ENCODE results near the gene ATP4A. TPM values are rescaled to one million over a fixed set of nuclear protein-coding genes. Genes with fewer than 3 reads are reported as not detected.

ATP4A gene
- total RNA-seq, 1 donor from 2014 or later, result not detected

- Mint-ChIP-seq H3K36me3 (ENCODE audit: insufficient read depth) (peaks cover 2% of the 10 kb centered on the region), H3K4me3 (ENCODE audit: low read depth) (peak overlapping the region; percentile 96)
Observed at GRCh38 chr19:35543280-35544109, 20.0 kb downstream of the ATP4A start.

GRCh38 chr19:35542209-35542608 is 21.2 kb downstream of the ATP4A start:
- Mint-ChIP-seq H3K27ac (no peak overlapping the region), H3K4me1 (ENCODE audit: low read depth) (peaks cover 14% of the 10 kb centered on the region), H3K27me3 (no peaks in the 10 kb centered on the region), H3K4me3 (ENCODE audit: low read depth) (no peak overlapping the region), H3K9me3 (ENCODE audit: low read depth) (no peaks in the 10 kb centered on the region), H3K36me3 (ENCODE audit: insufficient read depth) (peaks cover 2% of the 10 kb centered on the region)
- TF ChIP-seq CTCF (IDR thresholded peaks at IDR 0.05; ENCODE audit: unreplicated experiment), result no peak
- no peak for DNase-seq (ENCODE audit: low spot score, unreplicated experiment)

More at GRCh38 chr19:35543280-35544109, 20.0 kb downstream of the ATP4A start:
- Mint-ChIP-seq H3K4me1 (ENCODE audit: low read depth) (peaks cover 14% of the 10 kb centered on the region), H3K27ac (no peak overlapping the region), H3K27me3 (no peaks in the 10 kb centered on the region), H3K9me3 (ENCODE audit: low read depth) (no peaks in the 10 kb centered on the region)
- DNase-seq (ENCODE audit: low spot score, unreplicated experiment), result no peak
- no peak for TF ChIP-seq CTCF (IDR thresholded peaks at IDR 0.05; ENCODE audit: unreplicated experiment)

GRCh38 chr19:35540356-35540927 is 23.0 kb downstream of the ATP4A start:
- H3K4me1 Mint-ChIP-seq (ENCODE audit: low read depth), result peaks cover 7% of the 10 kb centered on the region
- no peaks in the 10 kb centered on the region for H3K9me3 Mint-ChIP-seq (ENCODE audit: low read depth)
- H3K36me3 Mint-ChIP-seq (ENCODE audit: insufficient read depth), result peaks cover 2% of the 10 kb centered on the region
- no peak for DNase-seq (ENCODE audit: low spot score, unreplicated experiment)
- no peak overlapping the region for H3K4me3 Mint-ChIP-seq (ENCODE audit: low read depth)
- no peaks in the 10 kb centered on the region for H3K27me3 Mint-ChIP-seq
- H3K27ac Mint-ChIP-seq, result no peak overlapping the region
- no peak for TF ChIP-seq CTCF (IDR thresholded peaks at IDR 0.05; ENCODE audit: unreplicated experiment)

- H3K9me3 Mint-ChIP-seq (ENCODE audit: low read depth), result no peaks in the 10 kb centered on the region
- peaks cover 7% of the 10 kb centered on the region for H3K4me1 Mint-ChIP-seq (ENCODE audit: low read depth)
- H3K27me3 Mint-ChIP-seq, result no peaks in the 10 kb centered on the region
- peaks cover 2% of the 10 kb centered on the region for H3K36me3 Mint-ChIP-seq (ENCODE audit: insufficient read depth)
- H3K4me3 Mint-ChIP-seq (ENCODE audit: low read depth), result no peak overlapping the region
- H3K27ac Mint-ChIP-seq, result no peak overlapping the region
- DNase-seq (ENCODE audit: low spot score, unreplicated experiment), result no peak
- TF ChIP-seq CTCF (IDR thresholded peaks at IDR 0.05; ENCODE audit: unreplicated experiment), result no peak
Observed at GRCh38 chr19:35539850-35540249, 23.6 kb downstream of the ATP4A start.

- no peak for TF ChIP-seq CTCF (IDR thresholded peaks at IDR 0.05; ENCODE audit: unreplicated experiment)
- Mint-ChIP-seq H3K9me3 (ENCODE audit: low read depth) (no peaks in the 10 kb centered on the region), H3K4me1 (ENCODE audit: low read depth) (peaks cover 1% of the 10 kb centered on the region), H3K4me3 (ENCODE audit: low read depth) (no peak overlapping the region), H3K36me3 (ENCODE audit: insufficient read depth) (peaks cover 2% of the 10 kb centered on the region), H3K27me3 (no peaks in the 10 kb centered on the region), H3K27ac (no peak overlapping the region)
- no peak for DNase-seq (ENCODE audit: low spot score, unreplicated experiment)
Observed at GRCh38 chr19:35539314-35539713, 24.1 kb downstream of the ATP4A start.
